Lower lobe of right lung (tissue), 2 donors: ENCODE measurements around the gene C11orf86. TPM values are rescaled to one million over a fixed set of nuclear protein-coding genes. Genes with fewer than 3 reads are reported as not detected.

ENCODE experiments used
- ATAC-seq, 2 donors: fragments of 200-7000 bp; cut with Tn5 transposase; one replicate each; pipeline ENCODE4 v1.9.1; 2020 to 2022; ENCODE audit warnings: mild to moderate bottlenecking in 2 of 2, moderate library complexity in 2 of 2
- DNase-seq: peaks from one replicate; pipeline ENCODE4 v3.0.0-alpha.2; 2020
- H3K27ac ChIP-seq: fragments of 200-600 bp; one replicate; pipeline ENCODE4 v1.8.0; 2022
- H3K27me3 ChIP-seq: fragments of 200-600 bp; one replicate; pipeline ENCODE4 v1.8.0; 2022; ENCODE audit warnings: low read depth
- H3K36me3 ChIP-seq: fragments of 200-600 bp; one replicate; pipeline ENCODE4 v1.8.0; 2022; ENCODE audit warnings: mild to moderate bottlenecking
- H3K4me1 ChIP-seq: fragments of 200-600 bp; one replicate; pipeline ENCODE4 v1.8.0; 2022
- H3K4me3 ChIP-seq: fragments of 200-600 bp; one replicate; pipeline ENCODE4 v1.8.0; 2022; ENCODE audit warnings: mild to moderate bottlenecking
- H3K9me3 ChIP-seq: fragments of 200-600 bp; one replicate; pipeline ENCODE4 v1.8.0; 2022
- CTCF ChIP-seq: fragments of 200-600 bp; IDR thresholded peaks from one replicate; pipeline ENCODE4 v1.8.0; 2022; ENCODE audit warnings: antibody characterized with exemption, mild to moderate bottlenecking
- intact Hi-C: fragments of 100-400 bp; cut with DNase I; formaldehyde crosslinking; loops from one replicate; pipeline ENCODE4 v1.11.0; 2022
- total RNA-seq: library from RNA; stranded (reverse); fragmentation: NEBNext Ultra II Directional; extraction: Animal tissue kit (Norgen Biotek cat#: 25700); gene quantifications from one replicate; pipeline ENCODE4 v1.2.1, GENCODE V29; 2021
- donor health status: DM: no; HTN: yes; CAD: no; lungs with severe emphysema.

C11orf86 gene
- total RNA-seq, 1 donor from 2014 or later, result not detected

- no peaks in the 10 kb centered on the region for H3K27me3 ChIP-seq
- H3K36me3 ChIP-seq, result no peaks in the 10 kb centered on the region
- H3K9me3 ChIP-seq, result no peaks in the 10 kb centered on the region
- ATAC-seq (no peak), DNase-seq (no peak)
- H3K4me3 ChIP-seq, result no peak overlapping the region
- intact Hi-C loops, result no loop called here
- no peak overlapping the region for H3K27ac ChIP-seq
- no peak for TF ChIP-seq CTCF
- no peaks in the 10 kb centered on the region for H3K4me1 ChIP-seq
Measured at GRCh38 chr11:66936311-66936711, 38.8 kb upstream of the C11orf86 start.

- ATAC-seq, result no peak
- H3K4me3 ChIP-seq, result no peak overlapping the region
- no peaks in the 10 kb centered on the region for H3K27me3 ChIP-seq
- no peak overlapping the region for H3K27ac ChIP-seq
- no peaks in the 10 kb centered on the region for H3K9me3 ChIP-seq
- H3K4me1 ChIP-seq, result no peaks in the 10 kb centered on the region
- TF ChIP-seq CTCF, result no peak
- DNase-seq, result no peak
- H3K36me3 ChIP-seq, result no peaks in the 10 kb centered on the region
- intact Hi-C loops, result no loop called here
Measured at GRCh38 chr11:66937193-66937733, 37.8 kb upstream of the C11orf86 start.

- Histone ChIP-seq H3K4me3 (no peak overlapping the region), H3K4me1 (no peaks in the 10 kb centered on the region), H3K27ac (no peak overlapping the region), H3K9me3 (no peaks in the 10 kb centered on the region), H3K36me3 (no peaks in the 10 kb centered on the region), H3K27me3 (no peaks in the 10 kb centered on the region)
- intact Hi-C loops, result no loop called here
- ATAC-seq (no peak), DNase-seq (no peak)
- no peak for TF ChIP-seq CTCF
Measured at GRCh38 chr11:66938582-66939135, 36.4 kb upstream of the C11orf86 start.

- DNase-seq, result no peak
- intact Hi-C loops, result no loop called here
Measured at GRCh38 chr11:66950112-66950535, 25.0 kb upstream of the C11orf86 start.

GRCh38 chr11:66951135-66951534 lies 24.0 kb upstream of the C11orf86 start:
- ATAC-seq, result no peak
- H3K27me3 ChIP-seq, result no peaks in the 10 kb centered on the region

More at GRCh38 chr11:66950112-66950535, 25.0 kb upstream of the C11orf86 start:
- peak in 1 of 2 donors; percentile 41 for ATAC-seq
- H3K36me3 ChIP-seq, result no peaks in the 10 kb centered on the region
- no peaks in the 10 kb centered on the region for H3K4me1 ChIP-seq
- no peak overlapping the region for H3K4me3 ChIP-seq
- H3K27ac ChIP-seq, result no peak overlapping the region
- no peak for TF ChIP-seq CTCF
- no peaks in the 10 kb centered on the region for H3K9me3 ChIP-seq
- no peaks in the 10 kb centered on the region for H3K27me3 ChIP-seq

More at GRCh38 chr11:66951135-66951534, 24.0 kb upstream of the C11orf86 start:
- no peaks in the 10 kb centered on the region for H3K9me3 ChIP-seq
- no peak for DNase-seq
- no peaks in the 10 kb centered on the region for H3K4me1 ChIP-seq
- H3K4me3 ChIP-seq, result no peak overlapping the region
- no peak overlapping the region for H3K27ac ChIP-seq
- no peaks in the 10 kb centered on the region for H3K36me3 ChIP-seq
- no peak for TF ChIP-seq CTCF
- intact Hi-C loops, result no loop called here
